HCEC 1CT (cell line): ENCODE results near the gene IFIT3.
A peak's percentile ranks its signal among the peaks of the same experiment; 100 is the strongest.

ENCODE experiments used
- DNase-seq: peaks from one replicate; pipeline ENCODE4 v3.0.0-alpha.2; 2017

The IFIT3 gene

GRCh38 chr10:89363729-89364442 lies 36.1 kb downstream of the IFIT3 start:
- DNase-seq: no peak

GRCh38 chr10:89364531-89364930 lies 36.7 kb downstream of the IFIT3 start:
- no peak for DNase-seq

GRCh38 chr10:89367529-89367928 lies 39.7 kb downstream of the IFIT3 start:
- DNase-seq: no peak

GRCh38 chr10:89368129-89368528 lies 40.3 kb downstream of the IFIT3 start:
- no peak for DNase-seq

- DNase-seq: peak; percentile 64
Observed at GRCh38 chr10:89369156-89370105, 41.6 kb downstream of the IFIT3 start.

- no peak for DNase-seq
Observed at GRCh38 chr10:89371079-89371478, 43.3 kb downstream of the IFIT3 start.

- no peak for DNase-seq
Observed at GRCh38 chr10:89371987-89372386, 44.2 kb downstream of the IFIT3 start.

GRCh38 chr10:89373916-89374711 lies 46.3 kb downstream of the IFIT3 start:
- peak; percentile 87 for DNase-seq

GRCh38 chr10:89374713-89375141 lies 46.9 kb downstream of the IFIT3 start:
- no peak for DNase-seq

GRCh38 chr10:89377705-89378637 lies 50.2 kb downstream of the IFIT3 start, which contains the start of gene IFIT1B:
IFIT1B (plus strand) TSS chr10:89378056; CDS start chr10:89378136, 80 bp downstream.
- no peak for DNase-seq

GRCh38 chr10:89379103-89379502 lies 51.3 kb downstream of the IFIT3 start:
- DNase-seq: no peak

GRCh38 chr10:89382757-89383156 lies 55.0 kb downstream of the IFIT3 start:
- no peak for DNase-seq

GRCh38 chr10:89384474-89385340 lies 56.9 kb downstream of the IFIT3 start:
- peak; percentile 13 for DNase-seq

- DNase-seq: no peak
Observed at GRCh38 chr10:89388806-89389205, 61.0 kb downstream of the IFIT3 start.

- peak; percentile 71 for DNase-seq
Observed at GRCh38 chr10:89389254-89389653, 61.5 kb downstream of the IFIT3 start.
